ENCODE results near the gene PMPCA.

PMPCA gene

GRCh38 chr9:136394312-136395019 is 16.0 kb upstream of the PMPCA start:
- peaks cover 81% of the 10 kb centered on the region for H3K36me3 ChIP-seq (ENCODE audit: insufficient read depth, low read length)
- no peak overlapping the region for H3K4me2 ChIP-seq (ENCODE audit: low read length)
- no peaks in the 10 kb centered on the region for H3K9me2 ChIP-seq (ENCODE audit: low read depth, low read length)
- H3K4me1 ChIP-seq (ENCODE audit: insufficient read depth, low read length, severe bottlenecking), result peaks cover 14% of the 10 kb centered on the region
- H3F3A ChIP-seq (ENCODE audit: insufficient read depth, low read length), result no peaks in the 10 kb centered on the region
- no peaks in the 10 kb centered on the region for H3K9me3 ChIP-seq (ENCODE audit: low read length)
- no peaks in the 10 kb centered on the region for H3K27me3 ChIP-seq (ENCODE audit: insufficient read depth, low read length)
- no peak overlapping the region for H3K4me3 ChIP-seq (ENCODE audit: low read depth, low read length, poor library complexity, severe bottlenecking)
- H3K9ac ChIP-seq (ENCODE audit: low read length), result no peak overlapping the region
- TF ChIP-seq EZH2 (IDR thresholded peaks at IDR 0.05; ENCODE audit: borderline replicate concordance, low read length), result no peak
- TF ChIP-seq CTCF (IDR thresholded peaks at IDR 0.05; ENCODE audit: low read length), result no peak
- no peaks in the 10 kb centered on the region for H4K20me1 ChIP-seq (ENCODE audit: insufficient read depth, low read length)
- H3K79me2 ChIP-seq (ENCODE audit: insufficient read depth, low read length), result peaks cover 15% of the 10 kb centered on the region
- no peak overlapping the region for H2AFZ ChIP-seq (ENCODE audit: low read length)
- H3K27ac ChIP-seq (ENCODE audit: low read depth, low read length, poor library complexity, severe bottlenecking), result no peak overlapping the region

- H3K27ac ChIP-seq (ENCODE audit: low read depth, low read length, poor library complexity, severe bottlenecking), result no peak overlapping the region
- H3K79me2 ChIP-seq (ENCODE audit: insufficient read depth, low read length), result peaks cover 18% of the 10 kb centered on the region
- no peak overlapping the region for H3K4me3 ChIP-seq (ENCODE audit: low read depth, low read length, poor library complexity, severe bottlenecking)
- H3K36me3 ChIP-seq (ENCODE audit: insufficient read depth, low read length), result peaks cover 76% of the 10 kb centered on the region
- no peak overlapping the region for H2AFZ ChIP-seq (ENCODE audit: low read length)
- H3K4me2 ChIP-seq (ENCODE audit: low read length), result no peak overlapping the region
- no peak for TF ChIP-seq CTCF (IDR thresholded peaks at IDR 0.05; ENCODE audit: low read length)
- TF ChIP-seq EZH2 (IDR thresholded peaks at IDR 0.05; ENCODE audit: borderline replicate concordance, low read length), result no peak
- no peaks in the 10 kb centered on the region for H3K9me2 ChIP-seq (ENCODE audit: low read depth, low read length)
- H3F3A ChIP-seq (ENCODE audit: insufficient read depth, low read length), result no peaks in the 10 kb centered on the region
- no peaks in the 10 kb centered on the region for H3K9me3 ChIP-seq (ENCODE audit: low read length)
- H3K9ac ChIP-seq (ENCODE audit: low read length), result no peak overlapping the region
- peaks cover 14% of the 10 kb centered on the region for H3K4me1 ChIP-seq (ENCODE audit: insufficient read depth, low read length, severe bottlenecking)
- no peaks in the 10 kb centered on the region for H4K20me1 ChIP-seq (ENCODE audit: insufficient read depth, low read length)
- H3K27me3 ChIP-seq (ENCODE audit: insufficient read depth, low read length), result no peaks in the 10 kb centered on the region
These were observed 15.5 kb upstream of the PMPCA start for GRCh38 chr9:136395020-136395340.

GRCh38 chr9:136395345-136396218 is 14.9 kb upstream of the PMPCA start:
- peaks cover 18% of the 10 kb centered on the region for H3K79me2 ChIP-seq (ENCODE audit: insufficient read depth, low read length)

More at GRCh38 chr9:136395345-136396218, 14.9 kb upstream of the PMPCA start:
- Histone ChIP-seq H3K36me3 (ENCODE audit: insufficient read depth, low read length) (peaks cover 74% of the 10 kb centered on the region), H3K9me2 (ENCODE audit: low read depth, low read length) (no peaks in the 10 kb centered on the region), H3F3A (ENCODE audit: insufficient read depth, low read length) (no peaks in the 10 kb centered on the region), H4K20me1 (ENCODE audit: insufficient read depth, low read length) (no peaks in the 10 kb centered on the region), H3K4me3 (ENCODE audit: low read depth, low read length, poor library complexity, severe bottlenecking) (no peak overlapping the region), H3K27ac (ENCODE audit: low read depth, low read length, poor library complexity, severe bottlenecking) (no peak overlapping the region), H3K4me1 (ENCODE audit: insufficient read depth, low read length, severe bottlenecking) (peaks cover 18% of the 10 kb centered on the region), H3K9ac (ENCODE audit: low read length) (no peak overlapping the region), H3K27me3 (ENCODE audit: insufficient read depth, low read length) (no peaks in the 10 kb centered on the region), H3K9me3 (ENCODE audit: low read length) (no peaks in the 10 kb centered on the region), H2AFZ (ENCODE audit: low read length) (no peak overlapping the region), H3K4me2 (ENCODE audit: low read length) (no peak overlapping the region)
- TF ChIP-seq EZH2 (IDR thresholded peaks at IDR 0.05; ENCODE audit: borderline replicate concordance, low read length) (no peak), CTCF (IDR thresholded peaks at IDR 0.05; ENCODE audit: low read length) (no peak)

All from OCI-LY1 (cell line).